ENCODE results near the gene AADACL2.

Gene AADACL2

DNA sequence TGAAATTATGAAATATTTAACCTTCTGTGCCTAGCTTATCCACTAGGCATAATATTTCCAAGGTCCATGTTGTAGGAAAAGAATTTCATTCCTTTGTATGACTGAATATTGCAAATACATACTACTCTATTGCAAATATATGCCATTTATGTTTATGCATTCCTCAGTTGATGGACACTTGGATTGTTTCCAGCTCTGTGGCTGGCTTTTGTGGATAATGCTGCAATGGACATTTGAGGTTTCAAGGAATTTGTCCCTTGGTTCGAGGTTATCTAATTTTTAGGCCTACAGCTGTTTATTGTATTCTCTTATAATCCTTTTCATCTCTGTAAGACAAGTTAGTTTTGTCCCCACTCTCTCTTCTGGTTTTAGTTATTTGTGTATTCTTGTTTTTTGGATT, 7.7 kb upstream of the AADACL2 start:
- TF ChIP-seq, protein P1, sequence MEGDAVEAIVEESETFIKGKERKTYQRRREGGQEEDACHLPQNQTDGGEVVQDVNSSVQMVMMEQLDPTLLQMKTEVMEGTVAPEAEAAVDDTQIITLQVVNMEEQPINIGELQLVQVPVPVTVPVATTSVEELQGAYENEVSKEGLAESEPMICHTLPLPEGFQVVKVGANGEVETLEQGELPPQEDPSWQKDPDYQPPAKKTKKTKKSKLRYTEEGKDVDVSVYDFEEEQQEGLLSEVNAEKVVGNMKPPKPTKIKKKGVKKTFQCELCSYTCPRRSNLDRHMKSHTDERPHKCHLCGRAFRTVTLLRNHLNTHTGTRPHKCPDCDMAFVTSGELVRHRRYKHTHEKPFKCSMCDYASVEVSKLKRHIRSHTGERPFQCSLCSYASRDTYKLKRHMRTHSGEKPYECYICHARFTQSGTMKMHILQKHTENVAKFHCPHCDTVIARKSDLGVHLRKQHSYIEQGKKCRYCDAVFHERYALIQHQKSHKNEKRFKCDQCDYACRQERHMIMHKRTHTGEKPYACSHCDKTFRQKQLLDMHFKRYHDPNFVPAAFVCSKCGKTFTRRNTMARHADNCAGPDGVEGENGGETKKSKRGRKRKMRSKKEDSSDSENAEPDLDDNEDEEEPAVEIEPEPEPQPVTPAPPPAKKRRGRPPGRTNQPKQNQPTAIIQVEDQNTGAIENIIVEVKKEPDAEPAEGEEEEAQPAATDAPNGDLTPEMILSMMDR (conservative IDR thresholded peaks at IDR 0.05; ENCODE audit: low read length) = no peak
- DNase-seq (ENCODE audit: low read depth) = no peak
- H3K4me3 ChIP-seq (ENCODE audit: low read length) = no peak overlapping the region

DNA sequence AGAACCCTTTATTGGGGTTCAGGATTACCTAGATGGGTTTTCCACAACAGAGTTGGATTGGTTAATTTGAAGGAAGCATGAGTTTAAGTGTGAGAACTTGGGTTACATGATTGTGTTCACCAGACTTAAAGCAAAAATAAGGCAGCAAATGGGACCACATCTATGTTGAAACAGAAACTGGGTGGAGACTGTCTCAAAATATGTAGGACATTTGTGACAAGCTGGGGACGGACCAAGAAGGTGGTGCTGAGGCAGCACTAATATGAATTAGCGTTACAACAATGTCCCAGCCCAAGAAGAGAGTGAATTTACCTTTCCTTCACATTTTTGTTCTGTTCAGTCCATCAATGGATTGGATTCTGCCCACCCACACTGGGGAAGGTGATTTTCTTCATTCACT, 866 bp upstream of the AADACL2 start:
- DNase-seq (ENCODE audit: low read depth) = no peak
- TF ChIP-seq, protein P1 (conservative IDR thresholded peaks at IDR 0.05; ENCODE audit: low read length) = no peak

DNA sequence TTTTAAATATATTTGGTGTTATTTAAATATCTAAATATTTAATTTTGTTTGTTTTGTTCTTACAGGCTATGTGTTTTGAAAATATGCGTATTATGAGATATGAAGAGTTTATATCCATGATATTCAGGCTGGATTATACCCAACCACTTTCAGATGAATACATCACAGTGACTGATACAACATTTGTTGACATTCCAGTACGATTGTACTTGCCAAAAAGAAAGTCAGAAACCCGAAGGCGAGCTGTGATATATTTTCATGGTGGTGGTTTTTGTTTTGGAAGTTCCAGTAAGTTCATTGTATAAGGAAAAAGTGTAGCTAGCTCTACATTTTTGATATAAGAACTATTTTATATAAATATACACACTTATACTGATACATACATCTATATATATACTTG, 6.9 kb downstream of the AADACL2 start:
- DNase-seq (ENCODE audit: low read depth) = no peak
- TF ChIP-seq, protein P1 (conservative IDR thresholded peaks at IDR 0.05; ENCODE audit: low read length) = no peak

More for the DNA sequence above, 866 bp upstream of the AADACL2 start:
- H3K4me3 ChIP-seq (ENCODE audit: low read length) = no peak overlapping the region

DNA sequence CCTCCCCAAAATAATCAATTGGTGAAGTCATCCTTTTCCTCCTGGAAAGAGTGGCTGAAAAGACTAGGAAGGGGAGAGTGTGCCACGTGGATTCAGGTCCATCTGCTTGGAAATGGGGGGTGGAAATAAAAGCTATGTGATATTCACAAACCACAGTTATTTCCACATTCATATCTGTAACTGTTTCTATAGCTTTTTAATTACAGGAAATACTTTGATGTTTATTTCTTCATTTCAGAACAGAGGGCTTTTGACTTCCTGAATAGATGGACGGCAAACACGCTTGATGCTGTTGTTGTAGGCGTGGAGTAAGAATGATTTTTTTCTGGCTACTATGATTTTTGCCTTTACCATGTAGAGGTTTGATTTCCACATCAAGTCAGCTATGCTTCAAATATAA, 10.1 kb downstream of the AADACL2 start:
- DNase-seq (ENCODE audit: low read depth) = no peak
- TF ChIP-seq, protein P1 (conservative IDR thresholded peaks at IDR 0.05; ENCODE audit: low read length) = no peak
- no peak overlapping the region for H3K4me3 ChIP-seq (ENCODE audit: low read length)

More for the DNA sequence above, 6.9 kb downstream of the AADACL2 start:
- no peak overlapping the region for H3K4me3 ChIP-seq (ENCODE audit: low read length)

DNA sequence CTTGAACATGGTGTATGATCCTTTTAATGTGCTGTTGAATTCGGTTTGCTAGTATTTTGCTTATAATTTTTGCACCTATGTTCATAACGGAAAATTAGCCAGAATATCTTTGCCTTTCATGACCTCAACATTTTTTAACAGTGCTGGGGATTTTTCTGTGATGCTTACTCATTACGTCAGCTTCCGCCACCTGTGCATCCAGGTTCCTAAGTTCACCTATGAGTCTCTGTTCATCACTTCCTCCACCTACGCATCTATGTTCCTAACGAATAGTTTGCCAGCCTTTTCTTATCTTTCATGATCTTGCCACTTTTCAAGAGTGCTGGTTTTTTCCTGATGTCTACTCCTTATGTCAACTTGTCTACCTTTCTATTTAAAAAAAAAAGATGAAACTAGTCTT, 16.5 kb downstream of the AADACL2 start:
- no peak overlapping the region for H3K4me3 ChIP-seq (ENCODE audit: low read length)
- no peak for DNase-seq (ENCODE audit: low read depth)
- TF ChIP-seq, protein P1 (conservative IDR thresholded peaks at IDR 0.05; ENCODE audit: low read length) = no peak

DNA sequence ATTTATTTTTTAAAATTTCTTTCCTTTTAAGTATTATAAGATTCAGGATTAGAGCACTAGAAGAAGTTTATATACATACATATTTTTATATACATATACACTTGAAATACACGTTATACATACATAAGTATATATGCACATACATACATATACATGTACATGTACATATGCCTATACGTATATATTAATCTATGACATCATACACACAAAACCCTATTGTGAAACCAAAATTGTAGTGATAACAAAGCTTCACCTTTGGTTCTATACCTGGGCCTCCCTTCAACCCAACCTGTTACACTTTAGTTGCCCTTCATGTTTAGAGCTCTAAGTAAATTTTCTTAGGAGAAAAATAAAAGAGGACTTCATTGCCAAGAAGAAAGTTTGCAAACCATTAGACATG, 17.0 kb downstream of the AADACL2 start:
- no peak for DNase-seq (ENCODE audit: low read depth)
- TF ChIP-seq, protein P1 (conservative IDR thresholded peaks at IDR 0.05; ENCODE audit: low read length) = no peak

DNA sequence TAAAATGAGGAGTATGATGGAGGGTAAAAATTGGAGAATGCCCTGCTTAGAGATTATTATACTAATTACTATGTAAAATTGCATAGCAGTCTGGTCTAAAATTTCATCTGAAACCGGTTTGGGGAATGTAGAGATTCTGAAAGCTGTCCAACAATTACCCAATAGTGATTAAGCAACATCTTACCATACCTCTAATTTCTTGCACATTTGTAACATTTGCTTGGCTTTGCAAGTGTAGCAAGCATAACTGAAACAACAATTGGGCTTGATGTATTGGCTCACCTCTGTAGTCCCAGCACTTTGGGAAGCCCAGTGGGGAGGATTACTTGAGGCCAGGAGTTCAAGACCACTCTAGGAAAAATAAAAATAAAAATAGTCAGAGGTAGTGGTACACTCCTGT, 17.4 kb downstream of the AADACL2 start:
- TF ChIP-seq, protein P1 (conservative IDR thresholded peaks at IDR 0.05; ENCODE audit: low read length) = no peak
- no peak overlapping the region for H3K4me3 ChIP-seq (ENCODE audit: low read length)
- peak; percentile 89 for DNase-seq (ENCODE audit: low read depth)

More for the DNA sequence above, 17.0 kb downstream of the AADACL2 start:
- H3K4me3 ChIP-seq (ENCODE audit: low read length) = no peak overlapping the region
